ENCODE data around the gene ZNF532.

DNA sequence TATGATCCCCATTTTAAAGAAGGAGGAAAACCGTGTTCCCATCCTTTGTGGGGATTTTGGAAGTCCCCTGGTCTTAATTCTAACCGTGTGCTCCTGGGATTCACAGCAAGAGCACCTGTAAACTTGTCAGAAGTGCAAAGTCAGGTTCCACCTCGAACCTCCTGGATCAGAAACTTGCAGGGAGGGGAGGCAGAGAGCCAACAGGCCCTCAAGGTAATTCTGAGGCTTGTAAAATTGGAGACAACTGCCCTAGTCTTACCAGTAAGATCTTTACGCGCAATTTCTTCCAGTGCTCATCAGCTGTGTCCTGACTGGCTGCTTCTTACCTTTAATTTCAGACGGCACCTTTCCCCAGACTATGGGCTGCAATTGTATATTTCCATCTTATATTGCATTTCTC is 161.7 kb downstream of the ZNF532 start:
- TF ChIP-seq, protein P1, sequence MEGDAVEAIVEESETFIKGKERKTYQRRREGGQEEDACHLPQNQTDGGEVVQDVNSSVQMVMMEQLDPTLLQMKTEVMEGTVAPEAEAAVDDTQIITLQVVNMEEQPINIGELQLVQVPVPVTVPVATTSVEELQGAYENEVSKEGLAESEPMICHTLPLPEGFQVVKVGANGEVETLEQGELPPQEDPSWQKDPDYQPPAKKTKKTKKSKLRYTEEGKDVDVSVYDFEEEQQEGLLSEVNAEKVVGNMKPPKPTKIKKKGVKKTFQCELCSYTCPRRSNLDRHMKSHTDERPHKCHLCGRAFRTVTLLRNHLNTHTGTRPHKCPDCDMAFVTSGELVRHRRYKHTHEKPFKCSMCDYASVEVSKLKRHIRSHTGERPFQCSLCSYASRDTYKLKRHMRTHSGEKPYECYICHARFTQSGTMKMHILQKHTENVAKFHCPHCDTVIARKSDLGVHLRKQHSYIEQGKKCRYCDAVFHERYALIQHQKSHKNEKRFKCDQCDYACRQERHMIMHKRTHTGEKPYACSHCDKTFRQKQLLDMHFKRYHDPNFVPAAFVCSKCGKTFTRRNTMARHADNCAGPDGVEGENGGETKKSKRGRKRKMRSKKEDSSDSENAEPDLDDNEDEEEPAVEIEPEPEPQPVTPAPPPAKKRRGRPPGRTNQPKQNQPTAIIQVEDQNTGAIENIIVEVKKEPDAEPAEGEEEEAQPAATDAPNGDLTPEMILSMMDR (IDR thresholded peaks at IDR 0.05): no peak
- TF ChIP-seq POLR2A (IDR thresholded peaks at IDR 0.05): no peak

Measured in heart left ventricle (tissue), 13 donors.